GM19467 (cell line): ENCODE results near the gene FBXO15.
A peak's percentile ranks its signal among the peaks of the same experiment; 100 is the strongest.

Source experiments
- ATAC-seq: cut with Tn5 transposase; IDR thresholded peaks from one replicate; pipeline ENCODE4 v1.9.1; 2021; ENCODE audit warnings: mild to moderate bottlenecking, moderate library complexity; ENCODE audit not compliant: unreplicated experiment

FBXO15 gene, protein sequence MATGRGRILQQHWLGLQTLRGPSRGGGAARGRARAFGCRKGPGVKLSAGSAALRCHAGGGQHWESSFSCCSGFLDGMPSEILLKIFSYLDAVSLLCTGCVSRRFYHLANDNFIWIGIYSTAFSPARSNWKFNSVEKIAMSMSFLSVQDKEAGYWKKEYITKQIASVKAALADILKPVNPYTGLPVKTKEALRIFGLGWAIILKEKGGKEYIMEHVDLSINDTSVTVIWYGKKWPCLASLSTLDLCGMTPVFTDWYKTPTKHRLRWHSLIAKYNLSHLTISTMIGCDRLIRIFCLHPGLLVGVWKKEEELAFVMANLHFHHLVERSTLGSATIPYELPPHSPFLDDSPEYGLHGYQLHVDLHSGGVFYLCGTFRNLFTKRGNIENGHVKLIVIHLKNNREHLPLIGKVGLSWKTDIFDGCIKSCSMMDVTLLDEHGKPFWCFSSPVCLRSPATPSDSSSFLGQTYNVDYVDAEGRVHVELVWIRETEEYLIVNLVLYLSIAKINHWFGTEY

GRCh38 chr18:74147779-74148542, at the start of gene FBXO15, which contains the start of gene TIMM21:
Gene FBXO15, minus strand, starts transcription at chr18:74147834. Its CDS starts 49 bp downstream, at chr18:74147785.
Gene TIMM21, plus strand, starts transcription at chr18:74148523. Its CDS starts 286 bp downstream, at chr18:74148809.
- peak; percentile 88 for ATAC-seq

DNA sequence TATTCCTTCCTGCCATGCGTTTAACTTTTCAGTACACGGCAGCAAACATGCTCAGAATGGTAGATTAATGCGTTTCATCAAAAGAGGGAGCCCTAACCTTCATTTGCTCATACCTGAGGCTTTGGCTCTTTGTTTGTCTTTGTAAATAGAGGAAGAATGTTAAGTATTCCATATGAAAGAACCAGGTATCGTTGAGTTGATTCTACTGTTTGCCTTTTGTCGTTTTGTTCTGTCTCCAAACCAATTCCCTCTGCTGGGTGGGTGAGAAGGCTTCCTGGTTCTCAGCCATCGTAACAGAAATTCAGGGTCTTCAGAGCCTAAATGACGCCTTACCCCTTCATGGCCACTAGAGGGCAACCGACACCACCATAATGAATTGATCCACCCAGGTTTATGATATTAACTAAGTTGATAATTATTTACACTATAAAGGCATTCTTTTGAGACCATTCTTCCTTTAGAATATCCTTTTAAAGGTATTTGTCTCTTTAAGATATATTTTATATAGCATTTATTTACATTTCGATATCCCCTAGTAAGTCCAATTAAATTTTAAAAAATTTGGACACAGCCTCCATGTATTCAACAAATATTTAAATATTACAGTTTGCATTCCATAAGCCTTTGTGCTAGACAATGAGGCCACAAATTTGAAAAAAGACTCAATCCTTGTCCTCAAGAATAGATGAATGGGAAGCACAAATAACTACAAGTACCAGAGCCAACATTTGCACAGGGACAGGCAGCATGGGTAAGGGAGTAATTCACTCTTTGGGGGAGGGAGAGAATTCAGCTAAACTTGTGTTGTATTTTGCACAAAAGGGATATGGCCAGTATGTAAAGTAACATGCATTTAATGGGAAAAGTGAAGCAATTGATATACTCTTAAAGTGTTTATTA, 48.8 kb upstream of the FBXO15 start:
- ATAC-seq, result peak; percentile 77

DNA sequence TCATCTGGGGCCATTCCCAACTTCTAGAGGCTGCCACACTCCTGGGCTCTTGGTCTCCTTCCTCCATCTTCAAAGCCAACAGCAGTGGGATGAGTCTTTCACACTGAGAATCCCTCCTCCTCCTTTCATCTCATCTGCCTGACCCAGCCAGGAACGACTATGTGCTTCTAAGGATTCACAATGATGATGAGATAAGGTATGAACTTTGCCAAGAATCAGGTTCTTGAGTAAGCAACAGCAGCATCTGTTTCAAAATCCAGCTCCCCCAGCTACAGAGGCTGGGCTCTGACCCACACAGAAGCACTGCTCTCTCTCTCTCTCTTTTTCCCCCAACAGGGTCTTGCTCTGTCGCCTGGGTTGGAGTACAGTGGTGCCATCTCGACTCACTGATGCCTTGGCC, 47.1 kb upstream of the FBXO15 start:
- ATAC-seq, result no peak

DNA sequence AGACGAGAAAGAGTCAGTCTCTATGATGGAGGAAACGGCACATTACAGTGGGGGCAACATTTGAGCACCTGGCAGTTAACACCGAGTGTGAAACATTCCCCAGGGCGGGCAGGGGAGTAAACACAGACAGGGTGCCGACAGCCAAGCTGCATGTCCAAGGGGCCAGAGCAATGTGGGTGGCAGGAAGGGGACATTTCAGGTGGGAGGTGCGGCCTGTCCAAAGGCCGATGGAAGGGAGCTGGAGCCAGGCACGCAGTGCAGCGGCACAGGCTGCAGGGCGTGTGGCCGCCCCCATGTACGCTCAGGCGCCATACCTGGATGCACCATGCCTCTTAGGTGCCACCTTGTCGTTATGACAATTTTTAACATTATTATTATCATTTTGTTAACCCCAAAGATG, 43.9 kb upstream of the FBXO15 start:
- ATAC-seq, result no peak

DNA sequence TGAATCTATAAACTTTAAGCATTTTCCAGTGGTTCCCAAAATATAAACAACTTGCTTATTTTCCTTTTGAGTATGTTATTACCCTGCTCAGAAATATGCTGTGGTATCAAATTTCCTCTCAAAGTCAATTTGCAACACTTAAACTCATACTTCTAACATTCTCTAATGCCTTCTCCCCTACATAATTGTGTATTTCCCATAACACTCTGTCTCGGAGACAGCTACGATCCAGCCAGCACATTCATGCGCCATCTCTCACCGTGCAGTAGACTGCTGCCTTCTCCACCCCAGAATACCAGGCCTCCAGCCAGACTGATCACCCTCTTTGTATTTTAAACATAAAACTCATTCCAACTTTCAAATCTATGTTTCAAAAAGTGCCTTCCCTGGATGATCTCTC, 42.5 kb upstream of the FBXO15 start:
- ATAC-seq, result no peak

DNA sequence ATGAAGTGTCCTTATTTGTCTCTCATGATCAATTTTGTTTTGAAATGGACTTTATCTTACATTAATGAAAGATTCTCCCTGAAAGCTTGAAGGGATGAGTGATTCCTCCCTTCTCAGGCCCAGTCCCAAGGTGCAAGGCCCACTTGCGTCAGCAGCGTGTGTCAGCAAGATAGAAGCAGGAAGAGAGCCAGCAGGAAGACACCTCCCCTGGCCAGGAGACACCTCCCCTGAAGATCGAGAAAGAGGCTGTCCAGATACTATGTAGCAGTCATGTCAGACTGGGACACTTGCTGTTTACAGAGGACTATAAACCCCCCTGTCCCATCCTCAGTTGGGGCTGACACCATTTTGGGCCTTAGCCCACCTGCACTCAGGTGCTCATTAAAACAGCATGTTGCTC, 39.0 kb upstream of the FBXO15 start:
- ATAC-seq, result no peak

DNA sequence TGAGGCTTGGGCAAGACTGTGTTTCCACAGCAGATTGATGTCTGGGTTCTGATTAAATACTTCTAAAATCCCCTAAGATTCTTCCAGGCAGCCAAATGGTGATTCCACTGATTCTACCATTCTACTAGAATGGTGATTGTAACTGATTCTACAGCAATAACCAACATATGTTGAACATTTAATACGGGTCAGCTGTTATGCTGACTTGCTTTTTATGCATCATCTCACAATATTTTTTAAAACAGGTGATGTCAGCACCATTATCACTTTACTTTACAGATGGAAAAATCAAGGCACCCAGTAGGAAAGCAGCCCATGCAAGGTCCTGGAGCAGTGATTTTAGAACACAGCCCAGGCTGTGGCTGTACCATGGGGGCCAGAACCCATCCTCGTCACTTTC, 38.2 kb upstream of the FBXO15 start:
- ATAC-seq, result no peak

GRCh38 chr18:74184875-74185274, 37.2 kb upstream of the FBXO15 start:
- ATAC-seq, result no peak

- ATAC-seq, result no peak
Observed at GRCh38 chr18:74183130-74183529, 35.5 kb upstream of the FBXO15 start.

DNA sequence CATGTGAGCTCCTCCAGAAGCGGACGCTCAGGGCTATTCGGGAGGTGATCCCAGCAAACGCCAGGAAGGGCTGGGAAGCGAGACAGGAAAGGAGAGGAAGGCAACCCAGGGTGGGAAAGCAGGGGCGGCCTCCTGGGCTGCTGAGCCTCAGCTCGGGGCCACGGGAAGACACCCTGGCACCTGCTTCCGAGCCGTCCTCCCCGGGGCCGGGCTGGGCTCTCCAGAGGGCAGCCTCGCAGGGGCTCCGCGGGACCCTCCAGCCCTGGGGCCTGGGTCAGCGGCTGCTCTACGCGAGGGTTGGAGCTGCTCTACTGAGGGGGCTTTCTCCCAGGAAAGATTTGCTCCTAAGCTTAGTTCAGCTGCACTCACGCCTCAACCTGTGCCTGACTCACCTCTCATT, 34.7 kb upstream of the FBXO15 start:
- no peak for ATAC-seq

DNA sequence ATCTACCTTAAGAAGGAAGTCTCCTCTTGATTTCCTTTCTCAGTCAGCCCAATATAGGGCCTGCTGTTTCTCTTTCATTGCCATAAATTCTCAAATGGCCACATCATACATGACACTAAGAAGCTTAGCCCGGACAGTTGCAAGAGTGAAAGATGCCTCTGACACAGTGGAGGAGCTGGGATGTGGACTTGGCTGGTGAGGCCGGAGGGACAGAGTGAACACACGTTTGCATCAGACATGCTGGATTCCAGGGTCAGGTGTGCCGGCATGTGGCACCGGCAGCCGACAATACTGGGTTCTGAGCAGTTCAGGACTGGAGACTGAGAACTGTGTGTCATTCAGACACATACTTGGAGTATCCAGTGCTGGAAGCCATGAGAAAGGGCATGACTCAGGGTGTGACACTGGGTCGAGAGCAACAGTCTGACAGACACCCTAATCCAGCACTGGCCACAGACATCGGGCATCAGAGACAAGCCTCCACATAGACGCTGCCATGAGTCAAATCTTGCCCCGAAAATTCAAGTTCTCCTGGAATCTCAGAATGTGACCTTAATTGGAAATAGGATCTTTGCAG, 32.1 kb upstream of the FBXO15 start:
- no peak for ATAC-seq

DNA sequence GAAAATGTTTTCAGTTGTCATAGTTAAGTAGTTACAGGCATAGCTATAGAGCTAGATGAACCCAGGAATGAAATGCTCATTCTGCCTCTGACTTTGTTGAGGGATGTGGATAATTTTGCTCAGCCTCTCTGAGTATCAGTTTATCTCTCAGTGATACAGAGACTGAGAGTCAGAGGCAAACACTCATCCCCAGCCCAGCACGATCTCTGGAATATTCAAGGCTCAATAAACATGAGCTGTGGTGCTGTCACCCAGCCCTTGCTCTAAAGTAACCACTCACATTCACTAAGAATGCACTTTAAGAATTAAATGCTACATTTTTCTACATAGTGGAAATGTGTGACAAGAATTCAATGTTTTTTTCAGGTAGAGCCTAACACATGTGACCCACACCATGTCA, 31.2 kb upstream of the FBXO15 start:
- no peak for ATAC-seq

DNA sequence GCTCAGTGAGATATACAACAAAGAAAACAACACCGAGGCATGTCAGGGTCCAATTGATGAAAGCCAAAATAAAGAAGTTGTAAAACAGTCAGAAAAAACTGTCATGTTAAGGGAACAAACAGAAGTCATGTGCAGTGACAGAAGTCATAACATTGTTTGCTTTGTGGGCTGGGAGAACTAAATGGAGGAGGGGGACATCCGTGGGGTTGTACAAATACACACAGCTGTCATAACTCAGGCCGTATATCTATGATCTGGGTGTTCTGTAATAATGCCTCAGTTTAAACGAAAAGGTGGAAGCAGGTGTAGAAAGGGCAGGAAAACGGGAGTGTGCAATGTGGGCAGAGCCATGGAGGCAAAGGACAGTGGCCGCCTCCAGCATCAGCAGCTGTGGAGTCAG, 28.0 kb upstream of the FBXO15 start:
- no peak for ATAC-seq

- ATAC-seq, result no peak
Observed at GRCh38 chr18:74173434-74173750, 25.8 kb upstream of the FBXO15 start.

GRCh38 chr18:74172697-74173433, 25.2 kb upstream of the FBXO15 start:
- no peak for ATAC-seq

- ATAC-seq, result peak; percentile 97
Observed at GRCh38 chr18:74171910-74172606, 24.4 kb upstream of the FBXO15 start.

- no peak for ATAC-seq
Observed at GRCh38 chr18:74166386-74166785, 18.8 kb upstream of the FBXO15 start.

GRCh38 chr18:74163019-74163660, 15.5 kb upstream of the FBXO15 start:
- no peak for ATAC-seq

DNA sequence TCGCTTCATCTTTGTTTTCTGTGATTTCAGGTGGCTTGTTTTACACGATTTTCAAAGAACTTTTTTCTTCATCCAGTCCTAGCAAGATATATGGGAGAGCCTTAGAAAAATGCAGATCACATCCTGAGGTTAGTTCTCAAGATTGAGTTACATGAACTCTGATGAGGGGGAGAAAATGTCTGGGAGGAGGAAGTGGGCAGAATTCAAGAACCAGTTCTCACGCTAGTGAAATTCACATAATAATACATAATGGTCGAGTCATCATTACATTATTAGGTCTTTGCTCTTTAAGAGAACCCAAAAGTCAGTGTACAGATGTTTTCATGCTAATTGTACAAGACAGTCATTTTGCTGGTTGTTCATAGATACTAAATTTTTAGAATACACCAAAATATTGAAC, 7.6 kb upstream of the FBXO15 start:
- no peak for ATAC-seq
